DOHH2 (cell line): ENCODE results near the gene IL6R.

Experiments used
- EZH2phosphoT487 ChIP-seq: fragments of 200-600 bp; sonication (generic); IDR thresholded peaks from 2 replicates; pipeline ENCODE4 v1.6.1; 2017; ENCODE audit warnings: borderline replicate concordance, mild to moderate bottlenecking, antibody characterized with exemption, low read length, moderate library complexity, mixed read lengths
- TF ChIP-seq, protein P1 (sequence below): fragments of 200-600 bp; sonication (generic); IDR thresholded peaks from one replicate; pipeline ENCODE4 v1.5.1; 2014; ENCODE audit warnings: antibody characterized with exemption, mild to moderate bottlenecking, low read depth, low read length; ENCODE audit not compliant: poor library complexity, severe bottlenecking

DNA sequence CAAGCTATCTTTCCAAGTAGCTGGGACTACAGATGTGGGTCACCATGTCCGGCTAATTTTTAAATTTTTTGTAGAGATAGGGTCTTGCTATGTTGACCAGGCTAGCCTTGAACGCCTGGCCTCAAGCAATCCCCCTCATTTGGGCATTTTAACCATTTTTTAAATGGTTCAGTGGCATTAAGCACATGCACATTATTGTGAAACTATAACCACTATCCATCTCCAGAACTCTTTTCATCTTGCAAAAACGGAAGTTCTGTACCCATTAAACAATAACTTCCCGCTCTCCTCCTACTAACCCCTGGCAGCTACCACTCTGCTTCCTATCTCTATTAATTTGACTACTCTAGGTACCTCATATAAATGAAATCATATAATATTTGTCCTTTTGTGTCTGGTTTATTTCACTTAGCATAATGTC lies 4.8 kb upstream of the IL6R start:
- no peak for TF ChIP-seq EZH2phosphoT487
- TF ChIP-seq, protein P1, sequence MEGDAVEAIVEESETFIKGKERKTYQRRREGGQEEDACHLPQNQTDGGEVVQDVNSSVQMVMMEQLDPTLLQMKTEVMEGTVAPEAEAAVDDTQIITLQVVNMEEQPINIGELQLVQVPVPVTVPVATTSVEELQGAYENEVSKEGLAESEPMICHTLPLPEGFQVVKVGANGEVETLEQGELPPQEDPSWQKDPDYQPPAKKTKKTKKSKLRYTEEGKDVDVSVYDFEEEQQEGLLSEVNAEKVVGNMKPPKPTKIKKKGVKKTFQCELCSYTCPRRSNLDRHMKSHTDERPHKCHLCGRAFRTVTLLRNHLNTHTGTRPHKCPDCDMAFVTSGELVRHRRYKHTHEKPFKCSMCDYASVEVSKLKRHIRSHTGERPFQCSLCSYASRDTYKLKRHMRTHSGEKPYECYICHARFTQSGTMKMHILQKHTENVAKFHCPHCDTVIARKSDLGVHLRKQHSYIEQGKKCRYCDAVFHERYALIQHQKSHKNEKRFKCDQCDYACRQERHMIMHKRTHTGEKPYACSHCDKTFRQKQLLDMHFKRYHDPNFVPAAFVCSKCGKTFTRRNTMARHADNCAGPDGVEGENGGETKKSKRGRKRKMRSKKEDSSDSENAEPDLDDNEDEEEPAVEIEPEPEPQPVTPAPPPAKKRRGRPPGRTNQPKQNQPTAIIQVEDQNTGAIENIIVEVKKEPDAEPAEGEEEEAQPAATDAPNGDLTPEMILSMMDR, result no peak
